Measurements from ENCODE around the gene LTO1.

LTO1 gene

DNA sequence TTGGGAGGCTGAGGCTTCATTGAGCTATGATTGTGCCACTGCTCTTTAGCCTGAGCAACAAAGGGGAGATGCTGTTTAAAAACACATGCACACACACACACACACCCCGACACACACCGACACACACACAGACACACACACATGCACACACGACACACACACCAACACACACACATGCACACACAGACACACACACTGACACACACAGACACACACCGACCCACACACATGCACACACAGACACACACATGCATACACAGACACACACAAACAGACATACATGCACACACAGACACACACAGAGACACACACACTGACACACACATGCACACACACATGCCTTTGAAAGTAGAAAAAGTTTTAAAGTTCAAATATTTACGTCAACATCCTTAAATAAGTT lies 5.5 kb upstream of the LTO1 start:
- TF ChIP-seq CTCF (IDR thresholded peaks at IDR 0.05; ENCODE audit: control extremely low read depth, extremely low read depth, low read depth, missing control alignments) = no peak
- ChIA-PET CTCF (no interaction called here), POLR2A (no interaction called here)
- DNase-seq (ENCODE audit: extremely low spot score) = no peak

DNA sequence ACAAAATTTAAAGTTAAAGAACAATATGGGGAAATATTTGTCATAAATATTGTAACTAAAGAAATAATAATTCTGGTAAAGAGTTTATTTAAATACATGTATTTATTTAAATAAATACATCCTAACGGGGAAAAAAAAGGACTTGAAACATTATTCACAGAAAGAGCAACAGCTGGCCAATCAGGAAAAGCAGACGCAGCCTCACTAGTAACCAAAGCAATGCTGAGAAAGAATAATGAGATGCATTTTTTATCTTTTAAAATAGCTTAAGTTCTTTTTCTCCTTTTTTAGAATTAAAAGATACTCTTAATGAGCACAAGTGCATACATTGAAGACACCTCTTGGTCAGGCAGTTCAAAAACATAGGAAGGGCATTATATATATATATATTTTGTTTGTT lies 2.6 kb upstream of the LTO1 start:
- ChIA-PET CTCF (interaction anchor here (1.0 to 1.7 kb wide), 2 partner anchors 8 to 930 kb away, joined by 3 to 10 read pairs; no protein-coding TSS in a partner anchor), POLR2A (no interaction called here)
- DNase-seq (ENCODE audit: extremely low spot score) = no peak
- TF ChIP-seq CTCF (IDR thresholded peaks at IDR 0.05; ENCODE audit: control extremely low read depth, extremely low read depth, low read depth, missing control alignments) = no peak

DNA sequence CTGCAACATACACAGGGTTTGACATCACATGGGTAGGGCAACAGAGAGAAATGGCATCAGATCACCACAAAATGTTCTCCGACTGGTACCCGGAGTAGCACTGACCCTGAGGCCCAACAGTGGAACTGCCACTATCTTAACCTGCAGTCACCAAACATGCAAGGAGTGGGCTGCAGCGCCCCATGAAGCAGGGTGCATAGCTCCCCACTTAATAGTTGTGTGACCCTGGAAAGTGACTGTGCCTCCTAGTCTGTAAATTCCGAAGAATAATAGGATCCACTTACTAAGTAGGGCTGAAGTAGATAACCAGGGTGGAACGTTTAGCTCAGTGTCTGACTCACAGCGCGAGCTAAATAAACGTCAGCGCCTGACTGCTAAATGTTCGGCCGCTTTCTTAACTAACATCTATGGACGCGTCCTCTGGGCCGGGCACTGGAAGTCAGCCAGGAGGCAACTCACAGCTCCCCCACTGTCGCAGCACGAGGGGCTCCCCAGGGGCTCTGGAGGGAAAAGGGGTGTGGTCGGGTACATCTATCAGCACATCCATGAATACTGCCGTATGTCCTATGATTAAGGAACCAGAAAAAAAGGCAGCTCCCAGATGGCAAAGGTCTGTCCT lies 777 bp downstream of the LTO1 start:
- DNase-seq (ENCODE audit: extremely low spot score) = no peak
- no peak for TF ChIP-seq CTCF (IDR thresholded peaks at IDR 0.05; ENCODE audit: control extremely low read depth, extremely low read depth, low read depth, missing control alignments)
- CTCF ChIA-PET = interaction anchor here (1.0 to 2.3 kb wide), 6 partner anchors 8 to 573 kb away, joined by 3 to 11 read pairs (median 4); no protein-coding TSS in a partner anchor
- POLR2A ChIA-PET = interaction anchor here (1.1 kb wide), 1 partner anchor 9 kb away, joined by 3 read pairs; no protein-coding TSS in a partner anchor

DNA sequence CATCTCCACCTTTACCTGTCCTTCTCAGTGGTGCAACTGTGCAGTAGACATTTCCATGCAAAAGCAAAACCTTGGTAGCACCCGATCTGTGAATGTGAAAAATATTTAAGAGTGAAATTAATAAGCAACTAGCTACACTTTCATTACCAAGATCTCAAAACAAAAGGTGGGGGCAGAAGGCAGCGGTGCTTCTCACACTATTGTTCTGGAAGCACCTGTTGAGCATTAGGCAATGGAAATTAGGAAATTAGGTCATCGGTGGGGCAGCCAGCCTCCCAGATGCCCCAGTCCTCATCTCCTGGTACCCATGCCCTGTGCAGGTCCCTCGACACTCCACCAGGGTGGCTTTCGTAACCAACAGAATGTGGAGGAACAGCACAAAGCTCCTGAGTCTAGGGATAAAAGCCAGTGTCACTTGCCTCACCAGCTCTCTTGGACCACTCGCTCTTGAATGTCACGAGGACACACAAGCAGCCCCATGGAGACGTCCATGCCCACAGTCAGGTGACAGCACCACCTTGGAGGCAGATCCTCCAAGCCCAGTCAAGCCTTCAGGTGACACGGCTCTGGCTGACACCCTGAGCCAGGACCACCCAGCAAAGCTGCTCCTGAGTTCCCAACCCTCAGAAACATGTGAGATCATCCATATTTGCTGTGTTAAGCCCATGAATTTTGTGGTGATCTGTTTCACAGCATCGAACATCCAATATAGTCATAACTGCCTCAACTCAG lies 3.3 kb downstream of the LTO1 start:
- ChIA-PET CTCF (interaction anchor here (1.0 to 4.9 kb wide), 6 partner anchors 13 to 616 kb away, joined by 3 to 57 read pairs (median 10); partner anchors contain the start of gene MYEOV), POLR2A (no interaction called here)
- no peak for DNase-seq (ENCODE audit: extremely low spot score)
- no peak for TF ChIP-seq CTCF (IDR thresholded peaks at IDR 0.05; ENCODE audit: control extremely low read depth, extremely low read depth, low read depth, missing control alignments)

DNA sequence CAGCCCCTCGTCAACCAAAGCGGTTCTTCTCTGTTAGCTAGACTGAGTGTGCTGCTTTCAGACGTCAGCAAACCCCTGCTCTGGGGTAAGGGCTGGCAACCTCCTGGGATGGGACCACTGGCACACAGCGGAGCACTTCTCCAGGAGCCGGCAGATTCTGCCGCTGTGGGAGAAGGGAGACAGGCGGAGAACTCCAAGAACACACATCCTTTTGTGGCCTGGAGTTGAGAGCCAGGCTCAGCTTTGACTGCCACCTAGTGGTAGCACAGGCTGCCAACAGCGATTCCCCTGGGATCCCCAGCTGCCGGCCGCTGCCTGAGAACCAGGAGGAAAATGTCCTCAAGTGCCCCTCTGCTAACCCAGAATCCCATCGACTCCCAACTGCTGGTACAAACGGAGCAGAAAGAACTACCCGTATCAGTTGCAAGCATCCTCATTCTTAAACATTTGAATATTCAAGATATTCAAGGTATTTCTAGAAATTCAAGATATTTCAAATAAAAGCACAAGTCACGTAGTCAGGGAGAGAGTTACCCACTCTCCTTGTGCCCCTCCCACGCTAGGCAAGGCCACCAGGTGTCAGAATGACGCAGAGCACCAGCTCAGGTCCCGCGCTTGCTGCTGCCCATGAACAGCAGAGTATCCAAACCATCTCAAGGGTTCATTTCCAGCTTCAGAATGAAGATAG lies 4.9 kb downstream of the LTO1 start:
- ChIA-PET CTCF (interaction anchor here (0.6 to 4.9 kb wide), 23 partner anchors 8 to 1086 kb away, joined by 3 to 57 read pairs (median 4); partner anchors contain the start of gene MYEOV), POLR2A (no interaction called here)
- DNase-seq (ENCODE audit: extremely low spot score) = peak; percentile 86
- peak; percentile 97 for TF ChIP-seq CTCF (IDR thresholded peaks at IDR 0.05; ENCODE audit: control extremely low read depth, extremely low read depth, low read depth, missing control alignments)

DNA sequence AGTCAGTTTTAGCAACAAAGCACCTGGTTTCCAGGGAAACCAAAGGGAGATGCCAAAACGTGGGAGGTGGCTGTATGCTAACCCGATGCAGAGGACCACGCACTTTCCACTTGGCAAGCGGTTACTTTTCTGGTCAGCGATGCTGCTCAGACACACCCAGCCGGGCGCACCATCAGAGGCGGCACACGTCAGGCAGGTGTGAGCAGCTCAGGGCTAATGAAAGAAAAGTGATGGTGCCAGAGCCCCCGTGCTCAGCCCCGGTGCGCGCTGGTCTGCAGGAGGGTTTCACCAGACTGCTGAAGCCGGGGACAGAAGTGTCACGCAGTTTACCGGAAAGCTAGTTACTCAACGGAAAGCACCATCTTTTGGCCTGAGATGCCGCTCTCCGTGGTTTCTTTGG lies 5.7 kb downstream of the LTO1 start:
- TF ChIP-seq CTCF (IDR thresholded peaks at IDR 0.05; ENCODE audit: control extremely low read depth, extremely low read depth, low read depth, missing control alignments) = no peak
- CTCF ChIA-PET = interaction anchor here (1.0 to 4.9 kb wide), 9 partner anchors 9 to 569 kb away, joined by 3 to 57 read pairs (median 7); partner anchors contain the start of gene MYEOV
- POLR2A ChIA-PET = no interaction called here
- DNase-seq (ENCODE audit: extremely low spot score) = no peak

Data from GM10248 (cell line).